HFF-Myc (cell line): ENCODE results near the gene SLC25A51.

Experiments
- DNase-seq: peaks from one replicate; pipeline ENCODE4 v3.0.0-alpha.2; 2011; ENCODE audit warnings: low read depth; ENCODE audit errors: extremely low read depth
- H3K4me3 ChIP-seq: replicated peaks from 2 replicates; pipeline ENCODE4 v1.5.1; 2011; ENCODE audit warnings: low read depth, mild to moderate bottlenecking, control low read depth, low read length
- CTCF ChIP-seq: IDR thresholded peaks from 2 replicates; pipeline ENCODE4 v1.5.1; 2012; ENCODE audit warnings: mild to moderate bottlenecking, low read depth, low read length, control low read depth; ENCODE audit errors: missing control alignments

The SLC25A51 gene

GRCh38 chr9:37927601-37928551 is 23.9 kb upstream of the SLC25A51 start:
- no peak for DNase-seq
- no peak for TF ChIP-seq CTCF
- no peak overlapping the region for H3K4me3 ChIP-seq

GRCh38 chr9:37927132-37927531 is 23.2 kb upstream of the SLC25A51 start:
- no peak for DNase-seq
- no peak overlapping the region for H3K4me3 ChIP-seq
- no peak for TF ChIP-seq CTCF

- DNase-seq = no peak
- no peak overlapping the region for H3K4me3 ChIP-seq
- TF ChIP-seq CTCF = no peak
Measured at GRCh38 chr9:37926737-37927118, 22.8 kb upstream of the SLC25A51 start.

- no peak for DNase-seq
- no peak for TF ChIP-seq CTCF
- H3K4me3 ChIP-seq = no peak overlapping the region
Measured at GRCh38 chr9:37925786-37926736, 22.1 kb upstream of the SLC25A51 start.

- no peak for TF ChIP-seq CTCF
- no peak overlapping the region for H3K4me3 ChIP-seq
- no peak for DNase-seq
Measured at GRCh38 chr9:37925006-37925405, 21.1 kb upstream of the SLC25A51 start.

- H3K4me3 ChIP-seq = no peak overlapping the region
- TF ChIP-seq CTCF = no peak
- no peak for DNase-seq
Measured at GRCh38 chr9:37924538-37924937, 20.6 kb upstream of the SLC25A51 start.
